G401.6 (cell line): ENCODE results near the gene FAM193A.
"Not testable (repeated sequence)": the region's sequence is repeated elsewhere in the genome, so short reads cannot be mapped to it uniquely, and the experiment has no call there.

Experiments used
- FAIRE-seq: peaks from 2 replicates; lab custom pipeline; 2012; peaks lifted over from hg19 to GRCh38; lab: Jason Lieb, UNC

The FAM193A gene

GRCh38 chr4:2651546-2651945, 115.1 kb downstream of the FAM193A start:
- no peak for FAIRE-seq

- no peak for FAIRE-seq
Measured at GRCh38 chr4:2651998-2652397, 115.6 kb downstream of the FAM193A start.

GRCh38 chr4:2652415-2653160, 116.1 kb downstream of the FAM193A start:
- FAIRE-seq: no peak

GRCh38 chr4:2660596-2661211, 124.3 kb downstream of the FAM193A start:
- no peak for FAIRE-seq

GRCh38 chr4:2662598-2662997, 126.2 kb downstream of the FAM193A start:
- no peak for FAIRE-seq

GRCh38 chr4:2663275-2663674, 126.8 kb downstream of the FAM193A start:
- no peak for FAIRE-seq

- FAIRE-seq: no peak
Measured at GRCh38 chr4:2666722-2667247, 130.3 kb downstream of the FAM193A start.

GRCh38 chr4:2667428-2667827, 131.0 kb downstream of the FAM193A start:
- FAIRE-seq: no peak

- FAIRE-seq: no peak
Measured at GRCh38 chr4:2671267-2671895, 134.9 kb downstream of the FAM193A start.

GRCh38 chr4:2672082-2672481, 135.6 kb downstream of the FAM193A start:
- FAIRE-seq: no peak

GRCh38 chr4:2672700-2673099, 136.3 kb downstream of the FAM193A start:
- no peak for FAIRE-seq

- no peak for FAIRE-seq
Measured at GRCh38 chr4:2673157-2673556, 136.7 kb downstream of the FAM193A start.

- not testable (repeated sequence) for FAIRE-seq
Measured at GRCh38 chr4:2679762-2680161, 143.3 kb downstream of the FAM193A start.

GRCh38 chr4:2684486-2684885, 148.0 kb downstream of the FAM193A start:
- FAIRE-seq: no peak

GRCh38 chr4:2685541-2685940, 149.1 kb downstream of the FAM193A start:
- FAIRE-seq: no peak

GRCh38 chr4:2686379-2687265, 150.2 kb downstream of the FAM193A start:
- FAIRE-seq: no peak

- FAIRE-seq: no peak
Measured at GRCh38 chr4:2688281-2688680, 151.8 kb downstream of the FAM193A start.

GRCh38 chr4:2688697-2689096, 152.2 kb downstream of the FAM193A start:
- no peak for FAIRE-seq

- FAIRE-seq: no peak
Measured at GRCh38 chr4:2689114-2689513, 152.7 kb downstream of the FAM193A start.

- no peak for FAIRE-seq
Measured at GRCh38 chr4:2689825-2690700, 153.6 kb downstream of the FAM193A start.

GRCh38 chr4:2691313-2691712, 154.9 kb downstream of the FAM193A start:
- no peak for FAIRE-seq
